Hepatocyte (in vitro differentiated cells): Measurements from ENCODE around the gene SLC44A5.

ENCODE experiments used
- EZH2 ChIP-seq: fragments of 200-600 bp; sonication (generic); IDR thresholded peaks from 2 replicates; pipeline ENCODE4 v1.6.1; 2016; ENCODE audit warnings: antibody characterized with exemption, mild to moderate bottlenecking, borderline replicate concordance
- EZH2phosphoT487 ChIP-seq: fragments of 200-600 bp; sonication (generic); IDR thresholded peaks from one replicate; pipeline ENCODE4 v1.6.1; 2018; ENCODE audit warnings: antibody characterized with exemption, mild to moderate bottlenecking, low read depth, moderate library complexity; ENCODE audit not compliant: unreplicated experiment, severe bottlenecking
- TF ChIP-seq, protein P1 (sequence below): fragments of 200-600 bp; sonication (generic); IDR thresholded peaks from 2 replicates; pipeline ENCODE4 v1.5.1; 2016; ENCODE audit warnings: antibody characterized with exemption, mild to moderate bottlenecking; ENCODE audit not compliant: poor library complexity

DNA sequence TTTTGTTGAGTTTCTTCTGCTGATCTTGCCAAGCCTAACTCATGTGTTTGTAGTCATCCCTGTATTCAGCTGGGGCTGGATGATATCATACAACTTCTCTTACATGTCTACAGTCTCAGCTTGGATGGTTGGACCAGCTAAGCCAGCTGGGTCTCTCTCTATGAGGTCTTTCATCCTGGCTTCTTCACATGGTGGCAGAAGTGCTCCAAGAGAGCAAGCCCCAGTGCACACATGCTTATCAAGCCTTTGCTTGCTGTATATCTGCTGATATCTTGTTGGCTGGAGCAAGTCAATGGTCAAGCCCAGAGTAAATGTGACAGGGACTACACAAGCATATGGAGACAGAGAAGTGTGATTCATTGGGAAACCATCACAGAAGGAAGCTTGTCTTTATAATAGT lies 29.2 kb upstream of the SLC44A5 start:
- TF ChIP-seq, protein P1, sequence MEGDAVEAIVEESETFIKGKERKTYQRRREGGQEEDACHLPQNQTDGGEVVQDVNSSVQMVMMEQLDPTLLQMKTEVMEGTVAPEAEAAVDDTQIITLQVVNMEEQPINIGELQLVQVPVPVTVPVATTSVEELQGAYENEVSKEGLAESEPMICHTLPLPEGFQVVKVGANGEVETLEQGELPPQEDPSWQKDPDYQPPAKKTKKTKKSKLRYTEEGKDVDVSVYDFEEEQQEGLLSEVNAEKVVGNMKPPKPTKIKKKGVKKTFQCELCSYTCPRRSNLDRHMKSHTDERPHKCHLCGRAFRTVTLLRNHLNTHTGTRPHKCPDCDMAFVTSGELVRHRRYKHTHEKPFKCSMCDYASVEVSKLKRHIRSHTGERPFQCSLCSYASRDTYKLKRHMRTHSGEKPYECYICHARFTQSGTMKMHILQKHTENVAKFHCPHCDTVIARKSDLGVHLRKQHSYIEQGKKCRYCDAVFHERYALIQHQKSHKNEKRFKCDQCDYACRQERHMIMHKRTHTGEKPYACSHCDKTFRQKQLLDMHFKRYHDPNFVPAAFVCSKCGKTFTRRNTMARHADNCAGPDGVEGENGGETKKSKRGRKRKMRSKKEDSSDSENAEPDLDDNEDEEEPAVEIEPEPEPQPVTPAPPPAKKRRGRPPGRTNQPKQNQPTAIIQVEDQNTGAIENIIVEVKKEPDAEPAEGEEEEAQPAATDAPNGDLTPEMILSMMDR = no peak
- no peak for TF ChIP-seq EZH2
- no peak for TF ChIP-seq EZH2phosphoT487
